ENCODE data around the gene POLL. TPM values are rescaled to one million over a fixed set of nuclear protein-coding genes. Genes with fewer than 3 reads are reported as not detected.
A peak's percentile ranks its signal among the peaks of the same experiment; 100 is the strongest.

The POLL gene
- total RNA-seq, 1 donor from 2014 or later = 22.8 TPM

DNA sequence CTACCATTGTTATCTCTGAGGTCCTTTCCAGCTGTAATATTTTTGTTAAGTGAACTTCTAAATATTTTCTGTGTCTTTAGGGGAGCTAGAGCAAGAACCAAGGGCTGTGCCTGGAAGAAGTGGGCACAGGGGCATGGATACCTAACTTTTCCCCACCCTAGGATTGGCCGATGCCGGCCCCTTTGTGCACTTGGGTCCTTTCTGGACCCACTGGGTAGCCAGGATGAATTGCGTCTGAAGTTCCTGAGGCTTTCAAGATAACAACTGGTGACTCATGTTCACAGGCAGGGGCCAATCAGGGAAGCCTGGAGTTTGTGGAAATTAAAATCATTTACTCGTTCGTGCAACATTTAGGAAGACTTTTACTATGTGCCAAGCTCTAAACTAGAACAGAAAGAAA lies 822 bp upstream of the POLL start:
- no peaks in the 10 kb centered on the region for H3K9me3 ChIP-seq (ENCODE audit: low read depth)
- peaks cover 4% of the 10 kb centered on the region for H4K20me1 ChIP-seq (ENCODE audit: low read depth)
- no peaks in the 10 kb centered on the region for H3K36me3 ChIP-seq
- peak overlapping the region; percentile 94 for H3K4me3 ChIP-seq
- Mint-ChIP-seq H3K9me3 (no peaks in the 10 kb centered on the region), H3K4me3 (peak overlapping the region; percentile 95), H3K36me3 (peaks cover 13% of the 10 kb centered on the region), H3K4me1 (peaks cover 25% of the 10 kb centered on the region), H3K27me3 (ENCODE audit: insufficient read depth, low read depth) (peaks cover 2% of the 10 kb centered on the region), H3K27ac (no peak overlapping the region)
- peaks cover 21% of the 10 kb centered on the region for H3K79me2 ChIP-seq (ENCODE audit: low read depth)
- H3K9ac ChIP-seq = no peak overlapping the region
- H3K27ac ChIP-seq = no peak overlapping the region
- H2AFZ ChIP-seq (replicated peaks) = no peak overlapping the region
- peak overlapping the region; percentile 95 for H3K4me2 ChIP-seq
- TF ChIP-seq EZH2 (IDR thresholded peaks at IDR 0.05) (no peak), EZH2phosphoT487 (IDR thresholded peaks at IDR 0.05) (no peak)
- TF ChIP-seq, protein P1, sequence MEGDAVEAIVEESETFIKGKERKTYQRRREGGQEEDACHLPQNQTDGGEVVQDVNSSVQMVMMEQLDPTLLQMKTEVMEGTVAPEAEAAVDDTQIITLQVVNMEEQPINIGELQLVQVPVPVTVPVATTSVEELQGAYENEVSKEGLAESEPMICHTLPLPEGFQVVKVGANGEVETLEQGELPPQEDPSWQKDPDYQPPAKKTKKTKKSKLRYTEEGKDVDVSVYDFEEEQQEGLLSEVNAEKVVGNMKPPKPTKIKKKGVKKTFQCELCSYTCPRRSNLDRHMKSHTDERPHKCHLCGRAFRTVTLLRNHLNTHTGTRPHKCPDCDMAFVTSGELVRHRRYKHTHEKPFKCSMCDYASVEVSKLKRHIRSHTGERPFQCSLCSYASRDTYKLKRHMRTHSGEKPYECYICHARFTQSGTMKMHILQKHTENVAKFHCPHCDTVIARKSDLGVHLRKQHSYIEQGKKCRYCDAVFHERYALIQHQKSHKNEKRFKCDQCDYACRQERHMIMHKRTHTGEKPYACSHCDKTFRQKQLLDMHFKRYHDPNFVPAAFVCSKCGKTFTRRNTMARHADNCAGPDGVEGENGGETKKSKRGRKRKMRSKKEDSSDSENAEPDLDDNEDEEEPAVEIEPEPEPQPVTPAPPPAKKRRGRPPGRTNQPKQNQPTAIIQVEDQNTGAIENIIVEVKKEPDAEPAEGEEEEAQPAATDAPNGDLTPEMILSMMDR (IDR thresholded peaks at IDR 0.05) = no peak
- DNase-seq (ENCODE audit: low spot score) = no peak
- peaks cover 16% of the 10 kb centered on the region for H3K27me3 ChIP-seq
- peaks cover 14% of the 10 kb centered on the region for H3K4me1 ChIP-seq
- H3F3A ChIP-seq (ENCODE audit: low read depth) = peaks cover 3% of the 10 kb centered on the region

- peaks cover 17% of the 10 kb centered on the region for H3F3A ChIP-seq (ENCODE audit: low read depth)
- no peaks in the 10 kb centered on the region for H3K36me3 ChIP-seq
- H4K20me1 ChIP-seq (ENCODE audit: low read depth) = peaks cover 21% of the 10 kb centered on the region
- no peaks in the 10 kb centered on the region for H3K9me3 ChIP-seq (ENCODE audit: low read depth)
- H3K4me3 Mint-ChIP-seq = peak overlapping the region; percentile 95
- H3K36me3 Mint-ChIP-seq = peaks cover 13% of the 10 kb centered on the region
- TF ChIP-seq, protein P1 (IDR thresholded peaks at IDR 0.05) = no peak
- TF ChIP-seq EZH2 (IDR thresholded peaks at IDR 0.05) (no peak), EZH2phosphoT487 (IDR thresholded peaks at IDR 0.05) (no peak)
- no peak overlapping the region for H3K27ac ChIP-seq
- peaks cover 28% of the 10 kb centered on the region for H3K4me1 Mint-ChIP-seq
- no peak overlapping the region for H3K9ac ChIP-seq
- peaks cover 27% of the 10 kb centered on the region for H3K4me1 ChIP-seq
- no peaks in the 10 kb centered on the region for H3K27me3 ChIP-seq
- no peak overlapping the region for H3K27ac Mint-ChIP-seq
- H3K4me3 ChIP-seq = no peak overlapping the region
- no peak overlapping the region for H3K4me2 ChIP-seq
- DNase-seq (ENCODE audit: low spot score) = no peak
- peaks cover 21% of the 10 kb centered on the region for H3K79me2 ChIP-seq (ENCODE audit: low read depth)
- no peak overlapping the region for H2AFZ ChIP-seq (replicated peaks)
- H3K27me3 Mint-ChIP-seq (ENCODE audit: insufficient read depth, low read depth) = no peaks in the 10 kb centered on the region
- H3K9me3 Mint-ChIP-seq = no peaks in the 10 kb centered on the region
These were observed 2.2 kb downstream of the POLL start for GRCh38 chr10:101585841-101586240.

GRCh38 chr10:101580486-101581399 lies 7.3 kb downstream of the POLL start:
- Histone ChIP-seq H2AFZ (replicated peaks) (no peak overlapping the region), H3K4me3 (no peak overlapping the region), H3K4me1 (peaks cover 19% of the 10 kb centered on the region), H3K9me3 (ENCODE audit: low read depth) (no peaks in the 10 kb centered on the region), H4K20me1 (ENCODE audit: low read depth) (peaks cover 47% of the 10 kb centered on the region), H3K27me3 (no peaks in the 10 kb centered on the region), H3K36me3 (no peaks in the 10 kb centered on the region), H3F3A (ENCODE audit: low read depth) (peaks cover 21% of the 10 kb centered on the region), H3K9ac (no peak overlapping the region), H3K79me2 (ENCODE audit: low read depth) (no peaks in the 10 kb centered on the region), H3K4me2 (peak overlapping the region; percentile 40), H3K27ac (no peak overlapping the region)
- H3K9me3 Mint-ChIP-seq = no peaks in the 10 kb centered on the region
- H3K27me3 Mint-ChIP-seq (ENCODE audit: insufficient read depth, low read depth) = peaks cover 5% of the 10 kb centered on the region
- DNase-seq (ENCODE audit: low spot score) = peak; percentile 64
- no peak overlapping the region for H3K27ac Mint-ChIP-seq
- peaks cover 9% of the 10 kb centered on the region for H3K4me1 Mint-ChIP-seq
- peaks cover 18% of the 10 kb centered on the region for H3K36me3 Mint-ChIP-seq
- TF ChIP-seq EZH2 (IDR thresholded peaks at IDR 0.05) = no peak
- TF ChIP-seq, protein P1 (IDR thresholded peaks at IDR 0.05) = no peak
- TF ChIP-seq EZH2phosphoT487 (IDR thresholded peaks at IDR 0.05) = peak; percentile 49
- no peak overlapping the region for H3K4me3 Mint-ChIP-seq
